BJ (cell line): Measurements from ENCODE around the gene SF3B1. TPM values are rescaled to one million over a fixed set of nuclear protein-coding genes. Genes with fewer than 3 reads are reported as not detected.

Experiments
- CTCF ChIA-PET: fragments of 350-600 bp; formaldehyde crosslinking; extraction: SDS; loops from one replicate; lab custom pipeline; 2021; ENCODE audit warnings: antibody characterized with exemption, inconsistent platforms; lab: Yijun Ruan, JAX
- POLR2A ChIA-PET: fragments of 300-600 bp; sonication (Branson Sonifier 250); formaldehyde crosslinking; extraction: SDS; loops from one replicate; lab custom pipeline; 2021; ENCODE audit warnings: antibody characterized with exemption; lab: Charles Lee
- DNase-seq: peaks from one replicate; pipeline ENCODE4 v3.0.0-alpha.2; 2011; ENCODE audit warnings: low read depth
- H3K27me3 ChIP-seq: 2 replicates; pipeline ENCODE4 v1.6.0; 2011; ENCODE audit warnings: low read length; ENCODE audit not compliant: control insufficient read depth, insufficient read depth
- H3K36me3 ChIP-seq: 2 replicates; pipeline ENCODE4 v1.5.1; 2011; ENCODE audit warnings: low read length; ENCODE audit not compliant: control insufficient read depth, insufficient read depth
- H3K4me3 ChIP-seq: 2 replicates; pipeline ENCODE4 v1.5.1; 2011; ENCODE audit warnings: low read depth, mild to moderate bottlenecking, control low read depth, low read length
- CTCF ChIP-seq: IDR thresholded peaks from 2 replicates; pipeline ENCODE4 v1.5.1; 2011; ENCODE audit warnings: low read depth, mild to moderate bottlenecking, control low read depth, inconsistent platforms, low read length, moderate library complexity; ENCODE audit not compliant: insufficient read depth
- polyA plus RNA-seq: library from polyadenylated mRNA; depleted of rRNA; stranded (reverse); fragments of >200 nt; gene quantifications from 2 replicates; pipeline ENCODE4 v1.2.3, GENCODE V29; 2011; rRNA removed
- small RNA-seq: library from RNA; depleted of rRNA; stranded (forward); fragments of <200 nt; gene quantifications from one replicate; pipeline ENCODE3, GENCODE V24; 2012; ENCODE audit warnings: low replicate concordance, low read depth; ENCODE audit not compliant: insufficient read length

The SF3B1 gene
- polyA plus RNA-seq, 1 experiment = 187 TPM

GRCh38 chr2:197340591-197340990 is 94.2 kb downstream of the SF3B1 start:
- POLR2A ChIA-PET = no interaction called here
- Histone ChIP-seq H3K27me3 (no peaks in the 10 kb centered on the region), H3K36me3 (no peaks in the 10 kb centered on the region), H3K4me3 (no peak overlapping the region)
- CTCF ChIA-PET = no interaction called here
- TF ChIP-seq CTCF = no peak
- no peak for DNase-seq

Small RNA genes within 50 kb of the gene (small RNA-seq; reads per million reads assigned to genes)
- gene RF00394 = not detected
- not detected for gene RNU6-1029P

Other genes starting within 250 kb of the SF3B1 start
- gene ANKRD44, start 124.2 kb downstream of the SF3B1 start, polyA plus RNA-seq = 7.1 and 12.4 TPM in 2 replicates
- 1.7 and 4.4 TPM in 2 replicates for gene COQ10B, start 18.5 kb upstream of the SF3B1 start, polyA plus RNA-seq
- gene HSPD1, start 64.8 kb upstream of the SF3B1 start, polyA plus RNA-seq = 85.5 and 157 TPM in 2 replicates
- gene HSPE1, start 65.4 kb upstream of the SF3B1 start, polyA plus RNA-seq = 22.0 and 57.2 TPM in 2 replicates
- gene MOB4, start 81.0 kb upstream of the SF3B1 start, polyA plus RNA-seq = 20.3 and 30.5 TPM in 2 replicates
- 0.04 and 0.16 TPM in 2 replicates for gene RFTN2, start 240.6 kb upstream of the SF3B1 start, polyA plus RNA-seq